ENCODE data around the gene PNLIPRP2.

The PNLIPRP2 gene

GRCh38 chr10:116613471-116613870 lies 7.3 kb upstream of the PNLIPRP2 start:
- DNase-seq: no peak

GRCh38 chr10:116614796-116615195 lies 6.0 kb upstream of the PNLIPRP2 start:
- DNase-seq: no peak

GRCh38 chr10:116615199-116615776 lies 5.5 kb upstream of the PNLIPRP2 start:
- DNase-seq: no peak

DNA sequence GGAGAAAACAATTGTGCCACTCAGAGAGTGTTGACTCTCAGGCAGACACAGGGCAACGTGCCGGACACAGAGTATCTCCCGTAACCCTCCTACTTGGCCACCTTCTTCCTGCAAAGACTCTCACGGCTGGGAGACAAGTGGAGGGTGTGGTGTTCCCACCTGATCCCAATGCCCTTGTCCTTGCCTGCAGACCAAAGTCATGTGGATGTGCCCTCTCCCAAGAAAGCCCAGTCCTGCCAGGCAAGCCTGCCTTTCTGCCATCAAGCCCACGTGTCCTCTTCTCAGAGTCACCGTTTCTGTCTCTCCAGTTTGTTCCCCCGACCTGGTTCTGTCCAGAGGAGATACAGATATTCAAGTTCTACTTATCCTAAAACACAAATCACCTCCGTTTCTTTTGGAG lies 723 bp downstream of the PNLIPRP2 start:
- DNase-seq: no peak

- DNase-seq: no peak
These were observed 1.3 kb downstream of the PNLIPRP2 start for GRCh38 chr10:116621934-116622655.

GRCh38 chr10:116625845-116626244 lies 5.1 kb downstream of the PNLIPRP2 start:
- no peak for DNase-seq

- no peak for DNase-seq
These were observed 6.1 kb downstream of the PNLIPRP2 start for GRCh38 chr10:116626815-116627214.

GRCh38 chr10:116627386-116627933 lies 6.7 kb downstream of the PNLIPRP2 start:
- no peak for DNase-seq

DNA sequence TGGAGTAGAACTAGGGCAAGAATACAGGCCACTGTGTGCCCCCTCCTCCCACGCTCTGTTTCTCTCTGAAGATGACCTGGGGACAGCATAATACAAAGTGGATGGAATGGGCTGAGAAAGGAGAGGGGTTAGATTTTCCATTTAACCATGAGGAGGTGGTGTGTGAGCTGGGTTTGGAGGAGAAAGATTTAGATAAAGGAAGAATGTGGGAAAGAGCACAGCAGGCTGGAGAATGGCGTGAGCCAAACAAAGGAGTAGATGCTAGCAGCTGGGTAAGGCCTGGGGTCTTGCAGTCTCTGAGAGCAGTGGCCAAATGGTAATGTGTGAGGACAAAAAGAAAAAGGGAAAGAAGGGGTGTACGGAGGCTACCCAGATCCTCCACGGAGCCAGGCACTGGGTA lies 8.6 kb downstream of the PNLIPRP2 start:
- no peak for DNase-seq

DNA sequence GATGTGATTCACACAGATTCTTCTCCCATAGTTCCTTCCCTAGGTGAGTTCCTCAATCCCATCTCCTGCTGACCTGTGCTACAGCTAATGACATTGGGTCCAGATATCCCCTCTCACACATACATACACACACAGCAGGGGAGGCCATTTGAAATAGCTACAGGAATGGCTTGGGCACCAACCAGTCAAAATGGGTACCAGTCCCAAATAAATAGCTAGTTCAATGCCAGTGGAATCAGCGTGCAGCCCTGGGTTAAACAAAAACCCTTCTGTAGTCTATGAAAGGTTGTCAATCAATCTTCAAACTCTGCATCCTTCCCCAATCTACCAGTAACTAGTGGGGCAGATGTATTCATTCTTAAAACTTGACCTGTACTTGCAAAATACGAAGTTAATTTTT lies 9.3 kb downstream of the PNLIPRP2 start:
- no peak for DNase-seq

GRCh38 chr10:116631871-116632295 lies 11.1 kb downstream of the PNLIPRP2 start:
- DNase-seq: no peak

- DNase-seq: no peak
These were observed 12.0 kb downstream of the PNLIPRP2 start for GRCh38 chr10:116632596-116633215.

DNA sequence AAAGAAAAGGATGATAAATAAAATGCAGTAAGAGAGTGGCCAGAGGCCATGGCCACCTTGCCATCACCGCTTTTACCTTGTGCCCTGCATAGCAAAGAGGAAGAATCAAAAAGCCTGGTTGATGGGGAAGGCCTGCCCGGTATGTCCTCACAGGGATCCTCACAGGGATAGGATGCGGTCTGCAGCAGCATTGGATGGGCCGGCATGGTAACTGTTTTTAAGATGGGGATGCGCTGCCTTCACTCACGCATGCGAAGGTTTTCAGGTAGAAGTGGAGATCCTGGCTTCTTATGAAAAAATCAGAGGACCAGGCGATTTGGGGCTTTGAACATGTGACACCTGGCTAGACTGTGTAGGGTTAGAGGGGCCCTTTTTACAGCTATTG lies 12.5 kb downstream of the PNLIPRP2 start:
- no peak for DNase-seq

DNA sequence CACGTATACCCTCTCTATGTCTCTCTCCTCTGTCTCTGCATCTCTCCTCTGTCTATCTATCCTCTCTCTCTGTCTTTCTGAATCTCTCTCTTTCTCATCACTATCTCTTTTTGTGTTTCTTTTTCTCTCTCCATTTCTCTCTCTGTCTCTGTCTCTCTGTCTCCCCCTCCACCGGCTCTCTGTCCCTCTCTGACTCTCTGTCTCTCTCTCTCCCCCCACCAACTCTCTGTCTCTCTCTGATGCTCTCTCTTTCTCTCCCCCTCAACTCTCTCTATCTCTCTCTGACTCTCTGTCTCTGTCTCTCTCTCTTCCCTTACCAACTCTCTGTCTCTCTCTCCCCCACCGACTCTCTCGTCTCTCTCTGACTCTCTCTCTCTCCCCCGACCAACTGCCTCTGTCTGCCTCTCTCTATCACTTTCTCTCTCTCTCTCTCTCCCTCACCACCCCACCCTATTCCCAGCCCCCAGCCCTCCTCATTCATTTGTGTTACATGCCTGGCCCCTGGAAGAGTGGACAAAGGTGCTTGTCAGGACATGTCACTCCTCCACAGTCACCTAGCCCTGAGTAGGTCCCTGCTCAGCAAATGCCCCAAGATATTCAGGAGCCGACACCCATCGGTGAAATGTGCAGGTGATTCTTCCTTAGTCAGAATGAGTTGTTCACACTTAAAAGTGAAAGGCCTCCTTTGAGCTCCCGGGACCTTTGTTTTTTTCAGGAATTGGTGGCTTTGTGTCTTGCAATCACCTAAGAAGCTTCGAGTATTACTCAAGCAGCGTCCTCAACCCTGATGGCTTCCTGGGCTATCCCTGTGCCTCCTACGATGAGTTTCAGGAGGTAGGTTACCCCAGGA lies 13.6 kb downstream of the PNLIPRP2 start:
- DNase-seq: no peak

GRCh38 chr10:116636385-116636784 lies 15.6 kb downstream of the PNLIPRP2 start:
- no peak for DNase-seq

- DNase-seq: no peak
These were observed 16.2 kb downstream of the PNLIPRP2 start for GRCh38 chr10:116636976-116637375.

- no peak for DNase-seq
These were observed 17.1 kb downstream of the PNLIPRP2 start for GRCh38 chr10:116637830-116638229.

GRCh38 chr10:116646502-116646901 lies 25.7 kb downstream of the PNLIPRP2 start:
- DNase-seq: no peak

DNA sequence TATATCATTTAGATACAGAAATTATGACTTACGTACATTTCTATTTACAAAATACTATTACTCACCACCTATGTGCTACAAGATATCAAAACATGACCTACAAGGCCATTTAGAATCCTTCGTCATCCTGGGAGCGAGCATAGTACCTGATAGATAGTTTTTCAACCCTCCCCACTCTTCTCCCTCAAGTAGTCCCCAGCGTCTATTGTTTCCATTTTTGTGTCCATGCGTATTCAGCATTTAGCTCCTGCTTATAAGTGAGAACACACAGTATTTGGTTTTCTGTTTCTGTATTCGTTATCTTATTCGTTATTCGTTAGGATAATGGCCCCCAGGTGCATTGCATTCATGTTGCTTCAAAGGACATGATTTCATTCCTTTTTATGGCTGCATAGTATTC lies 28.1 kb downstream of the PNLIPRP2 start:
- DNase-seq: no peak

DNA sequence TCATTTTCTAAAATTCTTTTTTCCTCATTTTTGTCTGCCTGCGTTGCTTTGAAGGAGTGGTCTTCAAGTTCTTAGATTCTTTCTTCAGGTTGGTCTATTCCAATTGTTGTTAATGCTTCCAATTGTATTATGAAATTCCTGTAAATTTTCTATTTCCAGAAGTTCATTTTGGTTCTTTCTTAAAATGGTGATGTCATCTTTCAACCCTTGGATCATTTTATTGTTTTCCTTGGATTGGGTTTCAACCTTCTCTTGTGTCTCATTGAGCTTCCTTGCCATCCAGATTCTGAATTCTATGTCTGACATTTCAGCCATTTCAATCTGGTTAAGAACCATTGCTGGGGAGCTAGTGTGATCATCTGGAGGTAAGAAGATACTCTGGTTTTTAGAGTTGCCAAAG lies 33.1 kb downstream of the PNLIPRP2 start:
- no peak for DNase-seq

GRCh38 chr10:116654816-116655215 lies 34.1 kb downstream of the PNLIPRP2 start:
- DNase-seq: peak; percentile 14

- DNase-seq: no peak
These were observed 34.8 kb downstream of the PNLIPRP2 start for GRCh38 chr10:116655568-116655967.

DNA sequence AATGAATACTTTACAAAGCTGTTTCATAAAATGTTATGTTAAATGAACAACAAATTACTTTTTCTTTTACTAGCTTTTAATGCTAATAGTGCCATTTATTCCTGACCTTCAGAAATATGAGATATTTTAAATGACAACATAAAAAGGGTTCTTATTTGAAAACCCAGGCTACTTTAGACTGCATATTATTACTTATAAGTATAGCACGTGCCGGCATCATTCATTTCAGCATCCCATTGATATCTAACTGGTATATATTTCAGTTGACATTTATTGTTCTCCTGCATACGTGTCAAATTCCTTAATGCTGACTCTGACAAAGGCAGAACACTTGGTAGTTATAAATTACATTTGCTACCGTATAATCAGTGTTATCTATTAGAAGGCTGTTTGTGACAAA lies 35.3 kb downstream of the PNLIPRP2 start:
- DNase-seq: no peak

All from OCI-M1 (cell line).